KMS-11 (cell line): ENCODE measurements around the gene CLDN1.

Source experiments
- H2AFZ ChIP-seq: fragments of 200-600 bp; sonication (generic); 2 replicates; pipeline ENCODE4 v1.6.1; 2016; ENCODE audit warnings: antibody characterized with exemption, mixed run types, low read depth
- H3K27ac ChIP-seq: fragments of 200-600 bp; sonication (generic); 2 replicates; pipeline ENCODE4 v1.6.1; 2016; ENCODE audit warnings: mild to moderate bottlenecking, mixed run types
- H3K27me3 ChIP-seq: fragments of 200-600 bp; sonication (generic); 2 replicates; pipeline ENCODE4 v1.6.1; 2017; ENCODE audit warnings: mild to moderate bottlenecking, low read depth, mixed run types, moderate library complexity; ENCODE audit not compliant: insufficient read depth
- H3K36me3 ChIP-seq: fragments of 200-600 bp; sonication (generic); 2 replicates; pipeline ENCODE4 v1.6.1; 2017; ENCODE audit warnings: mild to moderate bottlenecking, mixed run types; ENCODE audit not compliant: insufficient read depth
- H3K4me1 ChIP-seq: fragments of 200-600 bp; sonication (generic); 2 replicates; pipeline ENCODE4 v1.6.1; 2016; ENCODE audit warnings: mild to moderate bottlenecking, low read depth, mixed run types; ENCODE audit not compliant: poor library complexity, severe bottlenecking
- H3K4me2 ChIP-seq: fragments of 200-600 bp; sonication (generic); 2 replicates; pipeline ENCODE4 v1.7.0; 2016; ENCODE audit warnings: mild to moderate bottlenecking, mixed run types
- H3K4me3 ChIP-seq: fragments of 200-600 bp; sonication (generic); IDR thresholded peaks from 2 replicates; pipeline ENCODE4 v1.6.1; 2017; ENCODE audit warnings: low read depth, low read length, mixed read lengths; ENCODE audit not compliant: insufficient read depth
- H3K79me2 ChIP-seq: fragments of 200-600 bp; sonication (generic); 2 replicates; pipeline ENCODE4 v1.6.1; 2016; ENCODE audit warnings: low read depth, mixed run types; ENCODE audit not compliant: insufficient read depth
- H3K9ac ChIP-seq: fragments of 200-600 bp; sonication (generic); 2 replicates; pipeline ENCODE4 v1.6.1; 2016; ENCODE audit warnings: mild to moderate bottlenecking, mixed run types
- H4K20me1 ChIP-seq: fragments of 200-600 bp; sonication (generic); 2 replicates; pipeline ENCODE4 v1.6.1; 2016; ENCODE audit warnings: mild to moderate bottlenecking, mixed run types; ENCODE audit not compliant: insufficient read depth
- CTCF ChIP-seq: fragments of 200-600 bp; sonication (generic); conservative IDR thresholded peaks from 2 replicates; pipeline ENCODE4 v1.6.1; 2017; ENCODE audit warnings: low read depth, mild to moderate bottlenecking, antibody characterized with exemption, low read length, moderate library complexity, mixed read lengths

CLDN1 gene

GRCh38 chr3:190321789-190322603 is at the start of gene CLDN1:
Gene CLDN1 (minus strand): TSS chr3:190322446. CDS start chr3:190322206, 240 bp downstream.
- Histone ChIP-seq H2AFZ (0 out of 2 replicates have a peak within 1 kb of the TSS, but pooled peaks have one; percentile 8), H4K20me1 (no peaks in the 10 kb centered on the region), H3K27me3 (no peaks in the 10 kb centered on the region), H3K9ac (no peak within 1 kb of the TSS), H3K4me1 (no peaks in the 10 kb centered on the region), H3K4me2 (0 out of 2 replicates have a peak within 1 kb of the TSS, but pooled peaks have one; percentile 14), H3K4me3 (no peak within 1 kb of the TSS), H3K79me2 (no peaks in the 10 kb centered on the region), H3K27ac (no peak within 1 kb of the TSS), H3K36me3 (no peaks in the 10 kb centered on the region)
- TF ChIP-seq CTCF: peak; percentile 27; the same call in 1 of the 2 replicates

DNA sequence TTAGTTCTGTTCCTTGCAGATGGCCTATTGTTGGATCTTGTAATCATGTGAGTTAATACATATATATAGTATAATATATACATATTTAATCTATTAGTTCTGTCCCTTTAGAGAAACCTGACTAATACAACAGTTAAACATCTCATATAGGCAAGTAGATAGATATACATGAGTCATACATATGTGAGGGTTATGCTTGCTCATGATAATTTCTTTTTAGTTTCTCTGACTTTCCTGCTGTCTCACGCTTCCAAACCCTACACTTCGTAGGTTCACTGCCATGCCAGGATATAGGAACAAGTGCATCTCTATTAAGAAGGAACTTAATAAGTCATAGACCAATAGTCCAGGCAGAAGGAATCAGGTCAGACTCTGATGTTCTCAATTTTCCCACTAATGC is 48.9 kb upstream of the CLDN1 start:
- TF ChIP-seq CTCF: no peak
- Histone ChIP-seq H3K9ac (no peak overlapping the region), H3K27me3 (no peaks in the 10 kb centered on the region), H2AFZ (no peak overlapping the region), H3K36me3 (no peaks in the 10 kb centered on the region), H3K27ac (no peak overlapping the region), H4K20me1 (no peaks in the 10 kb centered on the region), H3K4me3 (no peak overlapping the region), H3K79me2 (no peaks in the 10 kb centered on the region), H3K4me2 (no peak overlapping the region), H3K4me1 (no peaks in the 10 kb centered on the region)

DNA sequence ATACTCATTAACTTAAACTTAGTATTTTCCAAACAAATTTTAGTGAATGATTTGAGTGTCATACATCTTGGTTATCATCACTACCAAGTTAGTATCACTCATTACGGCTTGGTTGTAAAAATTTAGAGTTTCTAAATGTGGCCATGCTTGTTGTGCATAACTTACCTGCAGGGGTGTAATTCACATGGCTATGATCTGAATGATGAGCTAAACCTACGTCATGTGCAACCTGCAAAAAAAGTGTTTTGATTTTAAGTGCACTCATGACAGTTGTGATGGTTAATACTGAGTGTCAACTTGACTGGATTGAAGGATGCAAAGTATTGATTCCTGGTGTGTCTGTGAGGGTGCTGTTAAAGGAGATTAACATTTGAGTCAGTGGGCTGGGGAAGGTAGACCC is 48.1 kb upstream of the CLDN1 start:
- no peak overlapping the region for H3K4me3 ChIP-seq
- H3K27ac ChIP-seq: no peak overlapping the region
- no peak overlapping the region for H2AFZ ChIP-seq
- no peaks in the 10 kb centered on the region for H3K36me3 ChIP-seq
- H3K79me2 ChIP-seq: no peaks in the 10 kb centered on the region
- TF ChIP-seq CTCF: no peak
- H3K4me2 ChIP-seq: no peak overlapping the region
- H3K9ac ChIP-seq: no peak overlapping the region
- no peaks in the 10 kb centered on the region for H3K27me3 ChIP-seq
- H3K4me1 ChIP-seq: no peaks in the 10 kb centered on the region
- H4K20me1 ChIP-seq: no peaks in the 10 kb centered on the region

DNA sequence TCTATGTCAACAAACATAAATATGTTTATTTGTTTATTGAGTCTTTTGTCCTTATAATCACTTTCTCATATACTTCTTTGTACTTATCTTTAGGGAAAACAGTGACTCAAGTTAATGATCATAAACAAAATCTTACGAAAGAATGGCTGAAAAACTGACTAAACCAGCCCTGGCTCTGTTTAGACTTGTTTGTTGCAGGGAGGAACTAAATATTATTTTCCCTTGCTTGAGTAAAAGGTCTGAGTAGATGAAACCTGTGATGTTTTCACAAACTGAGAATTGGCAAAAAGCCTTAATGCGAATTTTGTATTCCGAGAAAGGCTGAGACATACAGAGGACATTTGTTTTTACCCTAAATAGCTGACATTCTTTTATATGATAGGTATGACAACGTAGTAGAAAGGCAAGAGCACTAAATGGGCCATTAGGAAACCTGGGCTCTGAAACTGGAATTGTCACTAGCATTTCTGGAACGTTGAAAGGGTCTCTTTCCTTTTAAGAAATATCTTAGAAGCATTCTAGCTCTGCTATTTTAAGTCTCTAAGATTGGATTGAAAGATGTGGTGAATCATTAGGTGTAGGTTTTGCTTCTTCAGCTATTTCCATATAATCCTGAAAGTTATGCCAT is 47.5 kb upstream of the CLDN1 start:
- no peaks in the 10 kb centered on the region for H4K20me1 ChIP-seq
- H3K36me3 ChIP-seq: no peaks in the 10 kb centered on the region
- no peak overlapping the region for H3K27ac ChIP-seq
- no peaks in the 10 kb centered on the region for H3K79me2 ChIP-seq
- H3K4me3 ChIP-seq: no peak overlapping the region
- no peak overlapping the region for H2AFZ ChIP-seq
- H3K9ac ChIP-seq: no peak overlapping the region
- no peaks in the 10 kb centered on the region for H3K27me3 ChIP-seq
- TF ChIP-seq CTCF: no peak
- no peaks in the 10 kb centered on the region for H3K4me1 ChIP-seq
- H3K4me2 ChIP-seq: no peak overlapping the region
